HepG2 (cell line): ENCODE results near the gene PFN4. TPM values are rescaled to one million over a fixed set of nuclear protein-coding genes. Genes with fewer than 3 reads are reported as not detected.

Experiments used
- HOXA3 ChIP-seq: sonication (generic); formaldehyde crosslinking; IDR thresholded peaks from 2 replicates; pipeline ENCODE4 v1.5.0; 2020; ENCODE audit warnings: missing genetic modification reagents
- MED1 ChIP-seq: sonication (generic); formaldehyde crosslinking; IDR thresholded peaks from 2 replicates; pipeline ENCODE4 v1.4.0; 2020; ENCODE audit warnings: missing genetic modification reagents
- NBN ChIP-seq: fragments of 450-650 bp; conservative IDR thresholded peaks from 2 replicates; pipeline ENCODE4 v1.6.1; 2017
- NFYB ChIP-seq: sonication (generic); formaldehyde crosslinking; IDR thresholded peaks from 2 replicates; pipeline ENCODE4 v1.4.0; 2020; ENCODE audit warnings: missing genetic modification reagents
- PHB2 ChIP-seq: fragments of 450-650 bp; IDR thresholded peaks from 2 replicates; pipeline ENCODE4 v1.6.1; 2018; ENCODE audit not compliant: partially characterized antibody
- SETDB1 ChIP-seq: sonication (generic); formaldehyde crosslinking; IDR thresholded peaks from 2 replicates; pipeline ENCODE4 v1.5.1; 2020; ENCODE audit warnings: missing genetic modification reagents, mild to moderate bottlenecking, borderline replicate concordance
- SIN3A ChIP-seq: IDR thresholded peaks from 2 replicates; pipeline ENCODE4 v1.6.1; 2011; ENCODE audit warnings: low read depth, mild to moderate bottlenecking, control low read depth, low read length, borderline replicate concordance
- SMAD3 ChIP-seq: sonication (generic); formaldehyde crosslinking; IDR thresholded peaks from 2 replicates; pipeline ENCODE4 v1.4.0; 2020; ENCODE audit warnings: missing genetic modification reagents
- SNRNP70 ChIP-seq: fragments of 200-400 bp; formaldehyde crosslinking; IDR thresholded peaks from 2 replicates; pipeline ENCODE4 v1.6.1; 2017; ENCODE audit warnings: mild to moderate bottlenecking, low read depth, low read length, moderate library complexity
- SP140L ChIP-seq: sonication (generic); formaldehyde crosslinking; IDR thresholded peaks from 2 replicates; pipeline ENCODE4 v1.4.0; 2020; ENCODE audit warnings: missing genetic modification reagents, borderline replicate concordance
- TRIM24 ChIP-seq: sonication (generic); formaldehyde crosslinking; IDR thresholded peaks from 2 replicates; pipeline ENCODE4 v1.8.0; 2022; ENCODE audit warnings: mild to moderate bottlenecking, missing genetic modification reagents
- ZNF121 ChIP-seq: sonication (generic); formaldehyde crosslinking; IDR thresholded peaks from 2 replicates; pipeline ENCODE4 v1.5.0; 2020; ENCODE audit warnings: mild to moderate bottlenecking, missing genetic modification reagents
- ZNF143 ChIP-seq: sonication (generic); formaldehyde crosslinking; IDR thresholded peaks from 2 replicates; pipeline ENCODE4 v1.4.0; 2020; ENCODE audit warnings: missing genetic modification reagents
- ZNF225 ChIP-seq: sonication (generic); formaldehyde crosslinking; IDR thresholded peaks from 2 replicates; pipeline ENCODE4 v1.4.0; 2020; ENCODE audit warnings: mild to moderate bottlenecking, missing genetic modification reagents
- ZNF432 ChIP-seq: sonication (generic); formaldehyde crosslinking; IDR thresholded peaks from 2 replicates; pipeline ENCODE4 v1.5.0; 2020; ENCODE audit warnings: missing genetic modification reagents, mild to moderate bottlenecking, borderline replicate concordance
- ZNF530 ChIP-seq: sonication (generic); formaldehyde crosslinking; IDR thresholded peaks from 2 replicates; pipeline ENCODE4 v1.5.0; 2020; ENCODE audit warnings: low read depth, mild to moderate bottlenecking, missing genetic modification reagents
- ZNF570 ChIP-seq: sonication (generic); formaldehyde crosslinking; IDR thresholded peaks from 2 replicates; pipeline ENCODE4 v1.4.0; 2020; ENCODE audit warnings: mild to moderate bottlenecking, missing genetic modification reagents, borderline replicate concordance
- ZNF703 ChIP-seq: sonication (generic); formaldehyde crosslinking; IDR thresholded peaks from 2 replicates; pipeline ENCODE4 v1.5.1; 2020; ENCODE audit warnings: missing genetic modification reagents, mild to moderate bottlenecking, moderate library complexity, borderline replicate concordance
- ZNF737 ChIP-seq: sonication (generic); formaldehyde crosslinking; IDR thresholded peaks from 2 replicates; pipeline ENCODE4 v1.5.0; 2020; ENCODE audit warnings: missing genetic modification reagents, mild to moderate bottlenecking, borderline replicate concordance
- ZNF746 ChIP-seq: sonication (generic); formaldehyde crosslinking; IDR thresholded peaks from 2 replicates; pipeline ENCODE4 v1.8.0; 2022; ENCODE audit warnings: mild to moderate bottlenecking, missing genetic modification reagents
- ZSCAN30 ChIP-seq: sonication (generic); formaldehyde crosslinking; IDR thresholded peaks from 2 replicates; pipeline ENCODE4 v1.5.0; 2020; ENCODE audit warnings: mild to moderate bottlenecking, missing genetic modification reagents
- polyA plus RNA-seq, 8 experiments: library from polyadenylated mRNA; depleted of rRNA in 3 of 8; stranded (reverse) in 7 of 8; unstranded in 1 of 8; fragments of >200 nt; fragmentation: Illumina TruSeq in 4 of 8; extraction: Trizol in 4 of 8; gene quantifications; 2 replicates each; pipeline versions ENCODE4 v1.2.1 to v1.2.3, GENCODE V29; 2011 to 2016; ENCODE audit warnings: low read depth in 4 of 8, missing spikeins in 1 of 8, mixed read lengths in 1 of 8; ENCODE audit not compliant: insufficient read depth in 1 of 8
- total RNA-seq, 5 experiments: library from RNA; depleted of rRNA; stranded (reverse); fragments of >200 nt; fragmentation: Illumina TruSeq; extraction: Trizol; gene quantifications; 2 replicates each; pipeline ENCODE4 v1.2.3, GENCODE V29; 2016; ENCODE audit warnings: low read depth in 1 of 5
- TF ChIP-seq, protein P1 (sequence below): sonication (generic); formaldehyde crosslinking; IDR thresholded peaks from 2 replicates; pipeline ENCODE4 v1.8.1; 2023; ENCODE audit warnings: mild to moderate bottlenecking, missing genetic modification reagents, borderline replicate concordance
- TF ChIP-seq, protein P2 (sequence below): sonication (generic); formaldehyde crosslinking; IDR thresholded peaks from 2 replicates; pipeline ENCODE4 v1.5.0; 2020; ENCODE audit warnings: mild to moderate bottlenecking, missing genetic modification reagents, borderline replicate concordance
- TF ChIP-seq, protein P3 (sequence below): sonication (generic); formaldehyde crosslinking; IDR thresholded peaks from 2 replicates; pipeline ENCODE4 v1.4.0; 2020; ENCODE audit warnings: missing genetic modification reagents, low read depth, mild to moderate bottlenecking, borderline replicate concordance
- TF ChIP-seq, protein P4 (sequence below): sonication (generic); formaldehyde crosslinking; IDR thresholded peaks from 2 replicates; pipeline ENCODE4 v1.4.0; 2020; ENCODE audit warnings: mild to moderate bottlenecking, low read depth, missing genetic modification reagents
- TF ChIP-seq, protein P5 (sequence below): IDR thresholded peaks from 2 replicates; pipeline ENCODE4 v1.6.1; 2016; ENCODE audit warnings: control low read depth

Gene PFN4
- total and polyA plus RNA-seq, 2 of the 13 experiments (the other 11 are each of a cell fraction or from before 2014, with no cell fraction given) = 0.12 to 0.20 TPM

DNA sequence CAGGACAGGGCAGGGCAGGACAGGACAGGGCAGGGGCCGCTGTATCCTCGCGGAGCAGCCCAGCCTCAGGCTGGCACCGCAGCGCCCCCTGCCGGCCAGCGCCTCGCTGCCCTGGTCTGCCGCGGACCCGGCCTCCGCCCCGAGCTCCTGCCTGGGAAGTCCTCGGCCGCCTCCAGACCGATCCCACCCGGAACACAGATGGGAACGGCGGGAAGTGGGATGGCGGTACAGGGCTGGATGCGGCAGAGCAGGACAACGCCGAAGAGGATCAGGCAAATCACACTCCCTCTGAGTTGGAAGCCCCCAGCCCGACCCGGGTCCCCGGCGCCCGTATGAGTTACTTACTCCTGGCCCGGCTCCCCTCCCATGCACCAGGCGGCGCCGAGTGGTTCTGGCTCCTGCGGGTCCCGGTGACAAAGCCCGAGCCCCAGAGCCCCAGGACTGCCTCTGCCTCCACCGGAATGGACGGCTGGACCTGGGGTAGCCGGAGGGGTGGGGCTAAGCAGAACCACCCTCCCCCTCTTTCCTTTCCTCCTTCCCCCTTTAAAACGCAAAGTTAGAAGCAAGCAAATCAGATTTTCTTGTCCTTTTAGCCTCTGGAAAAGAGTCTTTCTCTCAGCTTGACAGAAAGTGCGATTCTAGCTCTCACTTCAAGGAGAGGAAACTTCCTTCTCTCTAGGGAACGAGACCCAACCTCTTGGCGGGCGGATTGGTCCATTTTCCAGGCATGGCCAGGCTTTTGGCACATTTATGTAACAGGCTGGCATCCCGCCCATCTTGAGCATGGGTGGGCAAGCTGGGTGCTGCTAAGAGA lies 38.5 kb downstream of the PFN4 start, which contains the start of gene TP53I3 (continued):
- TF ChIP-seq, protein P1, sequence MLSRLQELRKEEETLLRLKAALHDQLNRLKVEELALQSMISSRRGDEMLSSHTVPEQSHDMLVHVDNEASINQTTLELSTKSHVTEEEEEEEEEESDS (CRISPR knock-in tag) = no peak; the same call in 1 of the 2 replicates
- TF ChIP-seq MED1 (CRISPR knock-in tag) = no peak; the same call in 1 of the 2 replicates
- TF ChIP-seq, protein P2, sequence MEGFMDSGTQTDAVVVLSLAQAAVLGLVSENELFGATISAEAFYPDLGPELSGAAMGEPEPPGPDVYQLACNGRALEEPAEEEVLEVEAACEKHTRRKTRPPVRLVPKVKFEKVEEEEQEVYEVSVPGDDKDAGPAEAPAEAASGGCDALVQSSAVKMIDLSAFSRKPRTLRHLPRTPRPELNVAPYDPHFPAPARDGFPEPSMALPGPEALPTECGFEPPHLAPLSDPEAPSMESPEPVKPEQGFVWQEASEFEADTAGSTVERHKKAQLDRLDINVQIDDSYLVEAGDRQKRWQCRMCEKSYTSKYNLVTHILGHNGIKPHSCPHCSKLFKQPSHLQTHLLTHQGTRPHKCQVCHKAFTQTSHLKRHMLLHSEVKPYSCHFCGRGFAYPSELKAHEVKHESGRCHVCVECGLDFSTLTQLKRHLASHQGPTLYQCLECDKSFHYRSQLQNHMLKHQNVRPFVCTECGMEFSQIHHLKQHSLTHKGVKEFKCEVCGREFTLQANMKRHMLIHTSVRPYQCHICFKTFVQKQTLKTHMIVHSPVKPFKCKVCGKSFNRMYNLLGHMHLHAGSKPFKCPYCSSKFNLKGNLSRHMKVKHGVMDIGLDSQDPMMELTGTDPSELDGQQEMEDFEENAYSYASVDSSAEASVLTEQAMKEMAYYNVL (CRISPR knock-in tag) = peak; percentile 41; the same call in 1 of the 2 replicates
- TF ChIP-seq ZNF746 (CRISPR knock-in tag) = no peak; the same call in none of the 2 replicates
- no peak for TF ChIP-seq SMAD3 (CRISPR knock-in tag)
- TF ChIP-seq, protein P3, sequence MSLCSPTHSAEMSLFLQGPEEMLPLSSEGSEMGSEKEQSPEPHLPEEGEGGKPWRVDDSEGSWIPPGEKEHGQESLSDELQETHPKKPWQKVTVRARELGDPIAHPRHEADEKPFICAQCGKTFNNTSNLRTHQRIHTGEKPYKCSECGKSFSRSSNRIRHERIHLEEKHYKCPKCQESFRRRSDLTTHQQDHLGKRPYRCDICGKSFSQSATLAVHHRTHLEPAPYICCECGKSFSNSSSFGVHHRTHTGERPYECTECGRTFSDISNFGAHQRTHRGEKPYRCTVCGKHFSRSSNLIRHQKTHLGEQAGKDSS (CRISPR knock-in tag) = peak; percentile 89; the same call in 1 of the 2 replicates
- TF ChIP-seq SETDB1 (CRISPR knock-in tag) = no peak
- TF ChIP-seq, protein P4, sequence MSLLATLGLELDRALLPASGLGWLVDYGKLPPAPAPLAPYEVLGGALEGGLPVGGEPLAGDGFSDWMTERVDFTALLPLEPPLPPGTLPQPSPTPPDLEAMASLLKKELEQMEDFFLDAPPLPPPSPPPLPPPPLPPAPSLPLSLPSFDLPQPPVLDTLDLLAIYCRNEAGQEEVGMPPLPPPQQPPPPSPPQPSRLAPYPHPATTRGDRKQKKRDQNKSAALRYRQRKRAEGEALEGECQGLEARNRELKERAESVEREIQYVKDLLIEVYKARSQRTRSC = no peak
- TF ChIP-seq ZNF737 (CRISPR knock-in tag) = no peak
- peak; percentile 69; the same call in 1 of the 2 replicates for TF ChIP-seq SP140L (CRISPR knock-in tag)
- TF ChIP-seq NBN = no peak
- no peak for TF ChIP-seq PHB2
- TF ChIP-seq, protein P5, sequence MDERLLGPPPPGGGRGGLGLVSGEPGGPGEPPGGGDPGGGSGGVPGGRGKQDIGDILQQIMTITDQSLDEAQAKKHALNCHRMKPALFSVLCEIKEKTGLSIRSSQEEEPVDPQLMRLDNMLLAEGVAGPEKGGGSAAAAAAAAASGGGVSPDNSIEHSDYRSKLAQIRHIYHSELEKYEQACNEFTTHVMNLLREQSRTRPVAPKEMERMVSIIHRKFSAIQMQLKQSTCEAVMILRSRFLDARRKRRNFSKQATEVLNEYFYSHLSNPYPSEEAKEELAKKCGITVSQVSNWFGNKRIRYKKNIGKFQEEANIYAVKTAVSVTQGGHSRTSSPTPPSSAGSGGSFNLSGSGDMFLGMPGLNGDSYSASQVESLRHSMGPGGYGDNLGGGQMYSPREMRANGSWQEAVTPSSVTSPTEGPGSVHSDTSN (CRISPR knock-in tag) = no peak
- no peak for TF ChIP-seq SIN3A
- TF ChIP-seq ZNF432 (CRISPR knock-in tag) = no peak
- TF ChIP-seq ZNF121 = peak; percentile 73; the same call in 1 of the 2 replicates
- TF ChIP-seq ZNF143 (CRISPR knock-in tag) = no peak
- TF ChIP-seq ZSCAN30 (CRISPR knock-in tag) = no peak
- TF ChIP-seq NFYB = peak; percentile 44; the same call in 1 of the 2 replicates
- no peak for TF ChIP-seq ZNF570 (CRISPR knock-in tag)
- TF ChIP-seq ZNF703 = no peak; the same call in 1 of the 2 replicates
- TF ChIP-seq HOXA3 (CRISPR knock-in tag) = peak; percentile 11
- no peak for TF ChIP-seq SNRNP70
- no peak for TF ChIP-seq TRIM24 (CRISPR knock-in tag)
- TF ChIP-seq ZNF225 (CRISPR knock-in tag) = peak; percentile 63; the same call in 1 of the 2 replicates
- TF ChIP-seq ZNF530 = no peak
